ENCODE data around the gene VENTX.
"Not testable (repeated sequence)": the region's sequence is repeated elsewhere in the genome, so short reads cannot be mapped to it uniquely, and the experiment has no call there.

VENTX gene

GRCh38 chr10:133254421-133255120 is 16.9 kb downstream of the VENTX start:
- DNase-seq (ENCODE audit: low read depth in 3 of 3): no peak

GRCh38 chr10:133255323-133255722 is 17.7 kb downstream of the VENTX start:
- DNase-seq (ENCODE audit: low read depth in 3 of 3): no peak

DNA sequence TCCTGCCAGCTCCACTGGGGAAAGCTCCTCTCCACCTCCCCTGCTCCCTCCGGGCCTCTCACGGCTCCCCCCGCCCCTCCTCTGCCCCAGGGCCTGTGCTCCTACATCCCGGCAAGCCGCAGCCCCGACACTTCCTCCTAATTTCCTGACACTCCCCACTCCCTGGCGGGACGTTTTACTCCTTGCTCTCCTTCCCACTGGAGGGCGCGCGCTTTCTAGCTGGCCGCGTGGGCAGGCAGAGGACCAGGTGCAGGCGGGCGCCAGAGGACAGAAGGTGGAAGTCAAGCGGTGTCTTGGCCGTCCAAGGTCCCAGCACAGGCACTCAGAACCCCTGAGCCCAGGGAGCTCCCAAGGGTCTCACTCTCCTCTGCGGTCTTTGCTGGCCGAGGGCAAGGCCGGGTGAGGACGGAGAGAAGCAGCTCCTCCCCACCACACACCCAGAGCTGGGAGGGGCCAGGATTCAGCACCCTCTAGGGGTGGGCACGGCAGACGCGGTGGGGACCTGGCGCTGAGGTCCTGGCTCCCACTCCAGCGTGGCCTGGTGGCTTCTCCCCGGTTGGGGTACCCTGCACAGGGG is 19.9 kb downstream of the VENTX start:
- DNase-seq (ENCODE audit: low read depth in 3 of 3): no peak

DNA sequence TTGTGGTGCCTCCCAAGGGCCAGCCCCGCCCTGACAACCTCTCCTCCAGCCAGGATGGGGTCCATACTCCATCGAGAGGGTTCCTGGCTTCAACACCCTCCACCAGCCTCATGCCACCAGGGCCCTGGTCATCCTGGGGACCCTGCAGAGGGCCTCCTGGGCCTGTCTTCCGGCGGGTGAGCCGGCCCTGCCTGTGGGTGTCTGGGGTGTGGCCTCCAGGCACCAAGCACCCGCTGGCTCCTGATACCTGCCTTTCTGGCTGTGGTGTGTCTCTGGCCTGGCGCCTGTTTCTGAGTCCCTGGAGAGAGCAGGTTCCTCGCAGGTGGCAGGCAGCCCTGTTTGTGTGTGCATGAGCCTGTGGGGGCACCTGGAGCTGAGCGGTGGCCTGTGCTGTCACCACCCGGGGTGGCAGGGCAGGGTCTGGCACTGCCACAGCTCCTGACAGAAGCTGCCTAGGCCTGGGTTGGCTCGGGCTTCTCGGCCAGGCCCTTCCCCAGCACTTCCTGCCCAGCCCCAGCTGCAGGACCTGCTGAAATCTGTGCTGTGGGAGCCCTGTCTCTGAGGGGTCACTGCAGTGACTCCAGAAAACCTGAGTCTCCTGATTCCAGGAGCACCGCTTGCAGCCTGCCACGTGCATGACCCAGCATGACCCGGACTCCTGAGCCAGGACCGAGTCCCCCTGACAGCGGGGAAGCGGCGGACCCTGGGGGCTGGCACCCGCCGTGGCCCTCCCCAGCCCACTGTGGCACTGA is 20.6 kb downstream of the VENTX start:
- DNase-seq (ENCODE audit: low read depth in 3 of 3): peak in 2 of 3 donors; percentile 34 to 49

GRCh38 chr10:133258818-133259601 is 21.4 kb downstream of the VENTX start:
- DNase-seq (ENCODE audit: low read depth in 3 of 3): peak; percentile 86 to 95 (median 87)

DNA sequence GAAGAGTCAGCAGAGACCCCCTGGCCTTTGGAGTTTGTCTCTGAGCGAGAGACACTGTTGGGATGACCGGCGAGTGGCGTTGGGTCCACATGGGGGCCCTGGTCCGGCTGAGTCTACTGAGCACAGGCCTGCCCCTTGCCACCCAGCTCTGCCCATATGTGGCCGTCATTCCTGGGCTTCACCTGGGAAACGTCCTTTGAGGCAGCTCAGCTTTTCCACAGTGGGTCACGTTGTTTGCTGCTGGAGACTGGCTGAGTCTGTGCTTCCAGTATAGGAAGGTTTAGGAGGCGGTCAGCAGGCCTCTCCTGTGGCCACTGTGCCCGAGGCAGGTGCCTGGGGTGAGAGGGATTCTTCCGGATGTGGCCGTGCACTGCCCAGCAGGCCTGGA is 21.9 kb downstream of the VENTX start:
- DNase-seq (ENCODE audit: low read depth in 3 of 3): no peak

- peak in 2 of 3 donors; percentile 62 to 66 for DNase-seq (ENCODE audit: low read depth in 3 of 3)
Observed at GRCh38 chr10:133260895-133261725, 23.5 kb downstream of the VENTX start.

GRCh38 chr10:133261726-133262325 is 24.2 kb downstream of the VENTX start:
- peak; percentile 72 to 84 (median 78) for DNase-seq (ENCODE audit: low read depth in 3 of 3)

DNA sequence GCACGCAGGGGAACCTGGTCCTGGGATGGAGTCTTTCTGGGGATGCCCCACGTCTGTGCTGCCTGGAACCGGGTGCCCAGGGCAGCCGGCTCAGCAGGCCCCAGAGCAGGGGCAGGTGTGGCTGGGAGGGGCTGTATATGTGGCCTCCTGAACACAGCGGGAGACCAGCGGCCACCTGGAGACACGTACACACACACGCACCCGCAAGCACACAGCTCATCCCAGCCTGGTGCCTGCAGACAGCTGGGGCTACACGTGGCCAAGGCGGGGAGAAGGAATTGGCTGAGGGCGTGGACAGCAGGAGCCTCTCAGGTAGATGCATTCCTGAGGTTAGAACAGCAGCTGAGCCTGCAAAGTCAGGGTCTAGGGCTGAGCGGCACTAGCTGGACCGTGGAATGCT is 25.0 kb downstream of the VENTX start:
- no peak for DNase-seq (ENCODE audit: low read depth in 3 of 3)

GRCh38 chr10:133263674-133264073 is 26.0 kb downstream of the VENTX start:
- DNase-seq (ENCODE audit: low read depth in 3 of 3): no peak

DNA sequence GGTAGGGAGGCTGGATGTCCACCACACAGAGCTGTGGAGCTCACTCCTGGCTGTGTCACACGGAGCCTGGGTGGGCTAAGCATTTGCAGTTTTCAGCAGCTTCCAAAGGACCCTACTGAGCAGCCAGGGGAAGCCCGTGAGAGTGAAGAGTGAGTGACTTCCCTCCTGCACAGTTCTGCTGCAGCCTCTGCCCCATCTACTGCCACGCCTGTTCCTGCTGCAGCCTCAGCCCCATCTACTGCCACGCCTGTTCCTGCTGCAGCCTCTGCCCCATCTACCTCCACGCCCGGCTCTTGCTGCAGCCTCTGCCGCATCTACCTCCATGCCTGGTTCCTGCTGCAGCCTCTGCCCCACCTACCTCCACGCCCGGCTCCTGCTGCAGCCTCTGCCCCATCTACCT is 26.8 kb downstream of the VENTX start:
- no peak for DNase-seq (ENCODE audit: low read depth in 3 of 3)

- not testable (repeated sequence) for DNase-seq (ENCODE audit: low read depth in 3 of 3)
Observed at GRCh38 chr10:133265052-133265451, 27.4 kb downstream of the VENTX start.

DNA sequence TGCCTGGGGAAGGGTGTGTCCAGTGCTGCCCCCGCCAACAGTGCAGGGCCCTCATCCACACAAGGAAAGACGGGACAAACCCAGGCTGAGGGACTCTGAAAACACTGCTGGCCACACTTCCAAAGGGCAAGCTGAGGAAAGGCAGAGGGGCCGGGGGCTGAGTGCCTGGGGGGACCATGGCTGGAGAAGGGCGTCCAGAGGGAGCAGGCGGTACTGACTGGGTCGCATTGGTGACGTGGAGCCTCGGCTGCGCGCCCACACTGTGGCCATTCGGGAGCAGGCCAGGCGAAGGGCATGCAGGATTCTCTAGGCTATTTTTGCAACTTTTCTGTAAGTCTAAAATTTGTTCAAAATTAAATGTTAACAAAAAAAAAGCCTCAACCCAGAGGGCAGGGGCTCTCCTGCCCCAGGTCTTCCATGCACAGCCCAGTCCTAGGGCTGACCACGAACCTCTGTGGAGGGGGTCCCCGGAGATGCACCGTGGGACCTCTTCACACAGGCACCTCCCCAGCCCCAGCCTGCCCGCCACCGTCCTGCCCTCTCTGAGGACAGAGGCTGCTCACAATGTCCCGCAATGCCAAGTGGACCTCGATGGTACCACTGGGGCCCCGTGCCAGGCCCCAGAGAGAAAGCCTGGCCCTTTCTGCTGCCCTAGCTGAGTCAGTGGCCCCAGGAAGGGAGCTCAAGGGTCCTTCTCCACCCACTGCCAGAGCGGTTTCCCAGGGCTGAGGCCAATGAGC is 28.6 kb downstream of the VENTX start:
- DNase-seq (ENCODE audit: low read depth in 3 of 3): no peak

DNA sequence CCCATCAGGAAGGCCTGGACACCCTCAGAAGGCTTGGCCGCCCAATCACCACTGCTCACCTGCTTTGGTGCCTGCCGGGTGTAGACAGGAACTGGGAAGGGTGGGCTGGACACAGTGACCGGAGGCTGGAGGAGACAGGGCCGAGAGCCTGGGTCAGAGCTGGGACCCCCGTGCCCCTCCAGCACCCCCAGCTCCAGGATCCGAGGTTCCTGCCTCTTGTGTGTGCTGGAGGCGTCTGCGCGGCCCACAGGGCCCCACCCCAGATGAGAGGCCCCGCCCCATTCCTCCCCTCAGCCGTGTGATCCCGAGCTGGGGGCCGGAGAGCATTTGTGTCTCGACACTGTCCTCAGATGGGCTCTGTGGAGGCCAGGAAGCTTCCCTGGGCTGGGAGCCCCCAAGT is 29.6 kb downstream of the VENTX start:
- no peak for DNase-seq (ENCODE audit: low read depth in 3 of 3)

DNA sequence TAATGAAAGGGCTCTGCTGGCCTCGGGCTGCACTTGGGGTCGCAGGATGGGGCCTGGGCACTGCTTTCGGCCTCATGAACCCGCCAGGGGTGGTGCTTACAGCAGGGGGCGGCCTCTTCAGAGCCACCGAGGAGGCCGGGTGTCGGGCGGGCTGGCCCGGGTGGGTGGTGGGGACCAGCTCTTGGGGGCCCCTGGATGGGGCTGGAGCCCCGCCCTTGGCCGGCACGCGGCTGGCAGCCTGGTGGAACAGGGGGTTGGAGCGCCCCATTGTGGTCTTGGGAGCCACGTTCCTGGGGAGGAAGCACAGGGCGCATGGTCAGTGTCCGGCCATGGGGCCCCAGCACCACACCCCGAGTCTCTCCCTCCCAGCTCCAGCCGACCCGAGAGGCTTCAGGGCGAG is 30.2 kb downstream of the VENTX start:
- DNase-seq (ENCODE audit: low read depth in 3 of 3): no peak

GRCh38 chr10:133268532-133268931 is 30.9 kb downstream of the VENTX start:
- no peak for DNase-seq (ENCODE audit: low read depth in 3 of 3)

GRCh38 chr10:133269367-133269766 is 31.7 kb downstream of the VENTX start:
- no peak for DNase-seq (ENCODE audit: low read depth in 3 of 3)

GRCh38 chr10:133270204-133270603 is 32.5 kb downstream of the VENTX start:
- no peak for DNase-seq (ENCODE audit: low read depth in 3 of 3)

- no peak for DNase-seq (ENCODE audit: low read depth in 3 of 3)
Observed at GRCh38 chr10:133270773-133271297, 33.2 kb downstream of the VENTX start.

Measured in stimulated activated CD4-positive, alpha-beta T cell treated with anti-CD3 and anti-CD28 coated beads, TNF-alpha, amount 100 ng/mL, for 48 hours (primary cell).